GM10248 (cell line): Measurements from ENCODE around the gene PCAT6.

Source experiments
- CTCF ChIA-PET: fragments of 300-600 bp; sonication (Branson Sonifier 250); formaldehyde crosslinking; extraction: SDS; loops from one replicate; lab custom pipeline; 2021; ENCODE audit warnings: antibody characterized with exemption; lab: Yijun Ruan, JAX
- POLR2A ChIA-PET: fragments of 350-650 bp; sonication (Branson Sonifier 250); formaldehyde crosslinking; extraction: SDS; loops from one replicate; lab custom pipeline; 2020; ENCODE audit warnings: antibody characterized with exemption; lab: Yijun Ruan, JAX
- DNase-seq: peaks from one replicate; pipeline ENCODE4 v3.0.0; 2012; ENCODE audit errors: extremely low spot score
- CTCF ChIP-seq: IDR thresholded peaks from 2 replicates; pipeline ENCODE4 v1.5.1; 2012; ENCODE audit warnings: mild to moderate bottlenecking, low read depth; ENCODE audit errors: extremely low read depth, missing control alignments, control extremely low read depth

The PCAT6 gene

DNA sequence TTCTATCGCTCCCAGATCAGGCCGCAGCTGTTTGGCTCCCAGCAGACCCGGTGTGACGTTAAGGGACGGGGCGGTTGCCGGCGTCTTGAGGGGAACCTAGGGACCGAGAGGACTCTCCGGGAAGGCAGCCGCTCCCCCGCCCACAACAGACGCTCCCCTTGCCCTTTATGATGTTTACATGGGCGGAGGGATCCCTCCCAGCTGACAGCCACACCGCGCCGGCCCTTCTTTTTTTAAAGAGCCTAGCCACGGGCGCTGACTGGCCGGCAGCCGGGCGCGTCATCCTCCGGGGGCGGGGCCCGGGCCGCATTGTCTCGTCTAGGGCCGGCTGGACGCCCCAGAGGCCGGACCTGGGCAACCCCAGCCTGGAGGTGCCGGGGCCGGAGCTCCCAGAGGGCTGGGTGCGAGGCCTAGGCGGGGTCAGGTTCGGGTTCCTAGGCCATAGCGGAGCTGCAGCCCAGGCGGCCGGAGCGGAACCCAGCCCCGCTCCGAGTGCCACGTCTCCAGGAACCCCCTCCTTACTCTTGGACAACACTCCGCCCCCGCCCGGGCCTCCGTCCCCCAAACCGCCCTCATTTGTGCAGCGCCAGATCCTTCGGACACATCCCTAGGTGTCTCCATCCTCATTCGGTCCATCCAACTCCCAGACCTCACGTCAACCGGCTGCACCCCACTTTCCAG lies at the start of gene PCAT6:
PCAT6 (plus strand) TSS at position 340 of the 681 bp plus-strand sequence.
- TF ChIP-seq CTCF, result no peak
- POLR2A ChIA-PET, result interaction anchor here (0.5 to 1.4 kb wide), 4 partner anchors 10 to 50 kb away, joined by 3 to 5 read pairs (median 3); no protein-coding TSS in a partner anchor
- peak; percentile 95 for DNase-seq
- CTCF ChIA-PET, result interaction anchor here (1.8 kb wide), 1 partner anchor 42 kb away, joined by 7 read pairs; no protein-coding TSS in a partner anchor

- CTCF ChIA-PET, result interaction anchor here (1.1 kb wide), 2 partner anchors 9 to 13 kb away, joined by 3 to 4 read pairs; no protein-coding TSS in a partner anchor
Measured at GRCh38 chr1:202762019-202762418, 48.7 kb upstream of the PCAT6 start.

GRCh38 chr1:202765721-202766120 lies 45.0 kb upstream of the PCAT6 start:
- ChIA-PET CTCF (interaction anchor here (0.9 kb wide), 1 partner anchor 9 kb away, joined by 3 read pairs; no protein-coding TSS in a partner anchor), POLR2A (no interaction called here)
- DNase-seq, result no peak
- TF ChIP-seq CTCF, result no peak

More at GRCh38 chr1:202762019-202762418, 48.7 kb upstream of the PCAT6 start:
- POLR2A ChIA-PET, result no interaction called here
- no peak for TF ChIP-seq CTCF
- no peak for DNase-seq

DNA sequence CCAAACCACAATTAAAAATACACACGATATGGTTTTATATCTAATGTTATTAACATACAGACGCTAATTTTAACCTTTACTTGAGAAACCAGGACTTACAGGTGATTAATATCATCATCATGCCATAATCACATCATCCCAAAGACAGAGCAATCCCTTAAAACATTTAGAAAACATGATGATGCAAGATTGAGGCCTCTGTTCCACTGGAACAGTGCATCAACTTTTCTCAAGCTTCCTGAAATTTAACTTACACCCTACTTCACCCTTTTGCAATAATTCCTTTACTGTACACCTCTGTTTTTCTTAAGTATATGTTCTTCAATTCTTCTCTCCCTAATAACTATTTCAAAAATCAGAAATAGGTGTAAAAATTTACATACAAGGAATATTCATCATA lies 40.6 kb upstream of the PCAT6 start:
- no peak for TF ChIP-seq CTCF
- CTCF ChIA-PET, result interaction anchor here (0.8 kb wide), 2 partner anchors 18 to 20 kb away, joined by 3 read pairs; no protein-coding TSS in a partner anchor

GRCh38 chr1:202781180-202781579 lies 29.6 kb upstream of the PCAT6 start:
- ChIA-PET CTCF (interaction anchor here (1.3 to 3.3 kb wide), 6 partner anchors 9 to 73 kb away, joined by 3 to 16 read pairs (median 6); no protein-coding TSS in a partner anchor), POLR2A (no interaction called here)
- DNase-seq, result no peak
- no peak for TF ChIP-seq CTCF

More for the DNA sequence above, 40.6 kb upstream of the PCAT6 start:
- POLR2A ChIA-PET, result no interaction called here
- DNase-seq, result no peak

DNA sequence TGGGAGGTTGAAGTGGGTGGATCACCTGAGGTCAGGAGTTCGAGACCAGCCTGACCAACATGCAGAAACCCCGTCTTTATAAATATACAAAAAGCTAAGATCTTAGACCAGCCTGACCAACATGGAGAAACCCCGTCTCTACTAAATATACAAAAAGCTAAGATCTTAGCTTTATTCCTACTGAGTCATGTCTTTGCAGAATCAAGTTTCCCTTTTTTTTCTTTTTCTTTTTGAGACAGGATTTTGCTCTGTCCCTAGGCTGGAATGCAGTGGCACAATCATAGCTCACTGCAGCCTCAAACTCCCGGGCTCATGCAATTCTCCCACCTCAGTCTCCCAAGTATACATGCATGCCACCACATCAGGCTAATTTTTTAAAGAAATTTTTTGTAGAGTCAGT lies 23.9 kb upstream of the PCAT6 start:
- DNase-seq, result no peak
- CTCF ChIA-PET, result interaction anchor here (2.0 to 2.2 kb wide), 2 partner anchors 9 to 19 kb away, joined by 6 to 7 read pairs; no protein-coding TSS in a partner anchor
- no peak for TF ChIP-seq CTCF
- POLR2A ChIA-PET, result no interaction called here
